Amniotic epithelial cell (primary cell): ENCODE measurements around the gene TMEM120B.

ENCODE experiments used
- DNase-seq: peaks from one replicate; pipeline ENCODE4 v3.0.0-alpha.2; 2010; ENCODE audit warnings: low read depth

The TMEM120B gene

DNA sequence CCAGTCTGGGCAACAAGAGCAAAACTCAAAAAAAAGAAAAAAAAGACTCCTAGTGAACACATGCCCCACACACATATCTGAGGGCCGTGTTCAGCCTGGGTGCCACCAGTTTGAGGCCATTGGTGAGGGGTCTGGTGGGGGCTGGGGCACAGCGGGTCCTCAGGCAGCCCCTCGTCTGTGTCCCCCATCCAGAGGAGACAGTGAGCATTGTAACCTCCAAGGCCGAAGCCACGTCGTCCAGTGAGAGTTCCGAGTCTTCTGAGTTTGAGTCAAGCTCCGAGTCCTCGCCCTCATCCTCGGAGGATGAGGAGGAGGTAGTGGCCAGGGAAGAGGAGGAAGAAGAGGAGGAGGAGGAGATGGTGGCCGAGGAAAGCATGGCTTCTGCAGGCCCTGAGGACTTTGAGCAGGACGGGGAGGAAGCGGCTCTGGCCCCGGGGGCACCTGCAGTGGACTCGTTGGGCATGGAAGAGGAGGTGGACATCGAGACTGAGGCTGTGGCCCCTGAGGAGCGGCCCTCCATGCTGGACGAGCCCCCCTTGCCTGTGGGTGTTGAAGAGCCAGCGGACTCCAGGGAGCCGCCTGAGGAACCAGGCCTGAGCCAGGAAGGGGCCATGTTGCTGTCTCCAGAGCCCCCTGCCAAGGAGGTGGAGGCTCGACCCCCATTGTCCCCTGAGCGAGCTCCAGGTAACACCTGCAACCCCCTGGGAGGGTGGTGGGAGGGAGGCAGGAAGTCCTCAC lies 106.8 kb downstream of the TMEM120B start:
- DNase-seq: no peak

- DNase-seq: no peak
Observed at GRCh38 chr12:121820056-121820455, 107.5 kb downstream of the TMEM120B start.

DNA sequence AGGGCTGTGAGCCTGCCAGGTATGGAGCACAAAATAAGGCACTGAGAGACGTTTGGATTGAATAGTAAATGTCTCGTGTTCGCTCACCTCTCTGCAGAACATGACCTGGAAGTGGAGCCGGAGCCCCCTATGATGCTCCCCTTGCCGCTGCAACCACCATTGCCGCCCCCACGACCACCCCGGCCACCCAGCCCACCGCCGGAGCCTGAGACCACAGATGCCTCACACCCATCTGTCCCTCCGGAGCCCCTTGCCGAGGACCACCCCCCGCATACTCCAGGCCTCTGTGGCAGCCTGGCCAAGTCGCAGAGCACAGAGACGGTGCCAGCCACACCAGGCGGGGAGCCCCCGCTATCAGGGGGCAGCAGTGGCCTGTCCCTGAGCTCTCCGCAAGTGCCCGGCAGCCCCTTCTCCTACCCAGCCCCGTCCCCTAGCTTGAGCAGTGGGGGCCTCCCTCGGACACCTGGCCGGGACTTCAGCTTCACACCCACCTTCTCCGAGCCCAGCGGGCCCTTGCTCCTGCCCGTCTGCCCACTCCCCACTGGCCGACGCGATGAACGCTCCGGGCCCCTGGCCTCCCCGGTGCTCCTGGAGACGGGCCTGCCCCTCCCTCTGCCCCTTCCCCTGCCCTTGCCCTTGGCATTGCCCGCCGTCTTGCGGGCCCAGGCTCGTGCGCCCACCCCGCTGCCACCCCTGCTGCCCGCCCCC lies 110.0 kb downstream of the TMEM120B start:
- no peak for DNase-seq

GRCh38 chr12:121823101-121823726 lies 110.7 kb downstream of the TMEM120B start:
- no peak for DNase-seq

- no peak for DNase-seq
Observed at GRCh38 chr12:121823727-121824115, 111.2 kb downstream of the TMEM120B start.

DNA sequence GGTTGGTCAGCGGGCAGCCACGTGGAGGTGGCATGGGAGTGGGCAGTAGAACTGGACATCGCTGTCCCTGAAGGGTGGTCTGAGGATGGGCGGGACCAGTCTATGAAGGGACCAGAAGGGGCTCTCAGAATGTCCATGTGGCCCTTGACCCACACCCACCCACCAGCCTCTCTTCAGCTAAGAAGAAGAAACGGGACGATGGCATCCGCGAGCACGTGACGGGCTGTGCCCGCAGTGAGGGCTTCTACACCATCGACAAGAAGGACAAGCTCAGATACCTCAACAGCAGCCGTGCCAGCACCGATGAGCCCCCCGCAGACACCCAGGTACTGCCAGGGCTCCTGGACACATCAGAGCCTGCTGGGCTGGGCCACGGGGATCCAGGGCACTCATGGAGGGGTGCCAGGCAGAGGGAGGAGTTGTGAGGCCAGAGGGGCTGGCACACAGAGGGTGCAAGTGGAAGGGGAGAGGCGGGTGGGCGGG lies 112.5 kb downstream of the TMEM120B start:
- DNase-seq: no peak

DNA sequence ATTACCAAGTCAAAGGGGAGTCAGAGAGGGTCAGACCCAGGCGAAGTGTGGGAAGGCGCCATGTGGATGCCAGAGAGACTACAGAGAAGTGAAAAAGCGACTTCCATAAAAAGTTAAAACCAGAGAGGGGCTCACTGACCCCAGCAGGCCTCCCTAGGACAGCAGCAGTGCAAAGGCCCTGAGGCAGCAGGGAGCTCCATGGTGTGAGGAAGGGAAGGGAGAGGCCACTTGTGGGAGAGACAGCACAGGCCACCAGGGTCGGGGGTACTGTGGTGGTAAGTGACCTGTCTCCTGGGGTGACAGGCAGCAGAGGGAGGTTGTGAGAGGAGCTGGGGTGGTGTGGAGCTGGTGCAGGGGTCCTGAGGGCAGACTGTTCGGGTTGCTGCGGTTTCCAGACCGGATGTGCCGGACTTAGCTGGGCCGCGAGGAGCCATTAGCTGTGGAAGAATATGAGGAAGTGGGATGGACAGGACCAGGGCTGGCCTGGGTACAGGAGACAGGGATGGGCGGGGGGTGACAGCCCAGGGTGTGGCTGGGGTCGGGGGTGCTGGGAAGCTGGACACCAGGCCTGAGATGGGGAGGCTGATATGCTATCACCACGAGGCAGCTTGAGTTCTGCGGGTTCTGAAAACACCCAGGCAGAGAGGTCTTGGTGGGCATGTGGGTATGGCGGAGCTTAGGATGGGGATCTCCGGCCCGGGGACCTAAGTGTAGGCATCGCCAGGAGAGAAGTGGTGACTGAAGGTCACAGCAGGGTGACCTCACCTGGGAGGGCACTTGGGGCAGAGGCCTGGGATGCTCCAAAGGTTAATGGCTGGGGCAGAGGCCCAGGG lies 114.0 kb downstream of the TMEM120B start:
- DNase-seq: no peak

- DNase-seq: no peak
Observed at GRCh38 chr12:121827351-121828099, 115.0 kb downstream of the TMEM120B start.

DNA sequence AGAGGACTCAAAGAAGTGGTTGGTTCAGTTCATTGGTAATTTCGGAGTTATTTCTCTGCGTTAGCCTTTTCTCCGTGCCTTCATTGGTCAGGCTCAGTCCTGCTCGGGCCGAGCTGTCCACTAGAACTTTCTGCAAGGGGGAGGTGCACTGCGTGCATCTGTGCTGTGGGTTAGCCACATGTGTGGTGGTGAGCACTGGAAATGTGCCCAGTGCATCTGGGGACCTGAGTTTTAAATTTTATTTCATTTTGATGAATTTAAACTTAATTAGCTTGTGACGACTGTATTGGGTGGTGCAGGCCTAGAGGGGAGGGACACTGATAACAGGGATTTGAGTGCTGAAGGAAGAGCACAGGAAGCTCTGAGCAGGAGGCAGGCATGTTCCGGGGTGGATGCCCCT lies 115.8 kb downstream of the TMEM120B start:
- no peak for DNase-seq

- DNase-seq: no peak
Observed at GRCh38 chr12:121828826-121829225, 116.3 kb downstream of the TMEM120B start.

- no peak for DNase-seq
Observed at GRCh38 chr12:121829250-121829918, 116.8 kb downstream of the TMEM120B start.

DNA sequence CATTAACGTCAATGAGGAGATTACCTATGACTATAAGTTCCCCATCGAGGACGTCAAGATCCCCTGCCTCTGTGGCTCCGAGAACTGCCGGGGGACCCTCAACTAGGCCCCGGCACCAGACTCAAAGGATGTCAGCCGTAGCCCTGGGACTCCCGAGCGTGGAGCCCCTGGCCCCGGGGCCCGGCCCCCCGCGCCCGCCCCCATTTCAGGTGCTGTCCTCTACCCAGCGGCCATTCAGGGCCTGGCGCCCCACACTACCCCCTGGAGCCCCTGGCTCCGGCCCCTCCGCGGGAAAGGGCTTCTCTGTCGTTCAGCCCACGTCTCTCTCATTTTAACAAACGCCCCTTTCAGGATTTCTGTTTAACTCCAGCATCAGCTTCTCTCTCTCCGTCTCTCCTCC lies 117.6 kb downstream of the TMEM120B start:
- no peak for DNase-seq

- no peak for DNase-seq
Observed at GRCh38 chr12:121830588-121831265, 118.2 kb downstream of the TMEM120B start.
